Measurements from ENCODE around the gene NLK.

- no peak for TF ChIP-seq CTCF (IDR thresholded peaks at IDR 0.05)
- no peak for TF ChIP-seq POLR2A (IDR thresholded peaks at IDR 0.05)
Observed at GRCh38 chr17:28188841-28189263, 146.4 kb downstream of the NLK start.

Data from body of pancreas (tissue), 4 donors.